HG03097 (cell line): ENCODE results near the gene SLC45A1.

Experiments
- ATAC-seq: cut with Tn5 transposase; IDR thresholded peaks from one replicate; pipeline ENCODE4 v1.9.1; 2021; ENCODE audit not compliant: unreplicated experiment, low FRiP score

The SLC45A1 gene

GRCh38 chr1:8307628-8308027 is 10.3 kb upstream of the SLC45A1 start:
- ATAC-seq = no peak

GRCh38 chr1:8311068-8311718 is 6.7 kb upstream of the SLC45A1 start:
- ATAC-seq = no peak

GRCh38 chr1:8312235-8313218 is 5.4 kb upstream of the SLC45A1 start:
- no peak for ATAC-seq

GRCh38 chr1:8313231-8313630 is 4.7 kb upstream of the SLC45A1 start:
- ATAC-seq = no peak

- no peak for ATAC-seq
These were observed 3.3 kb upstream of the SLC45A1 start for GRCh38 chr1:8314346-8315280.

- no peak for ATAC-seq
These were observed 2.1 kb upstream of the SLC45A1 start for GRCh38 chr1:8315573-8316475.

- no peak for ATAC-seq
These were observed 522 bp downstream of the SLC45A1 start for GRCh38 chr1:8318436-8318835.

GRCh38 chr1:8321612-8322011 is 3.7 kb downstream of the SLC45A1 start:
- ATAC-seq = no peak

- no peak for ATAC-seq
These were observed 5.8 kb downstream of the SLC45A1 start for GRCh38 chr1:8323706-8324105.

GRCh38 chr1:8324176-8324810 is 6.4 kb downstream of the SLC45A1 start:
- no peak for ATAC-seq

- ATAC-seq = no peak
These were observed 7.9 kb downstream of the SLC45A1 start for GRCh38 chr1:8325771-8326170.

GRCh38 chr1:8326265-8326664 is 8.4 kb downstream of the SLC45A1 start:
- no peak for ATAC-seq

GRCh38 chr1:8328271-8328670 is 10.4 kb downstream of the SLC45A1 start:
- ATAC-seq = no peak

GRCh38 chr1:8329439-8329838 is 11.5 kb downstream of the SLC45A1 start:
- ATAC-seq = no peak

- ATAC-seq = no peak
These were observed 11.9 kb downstream of the SLC45A1 start for GRCh38 chr1:8329858-8330257.

GRCh38 chr1:8330271-8331125 is 12.6 kb downstream of the SLC45A1 start:
- no peak for ATAC-seq

GRCh38 chr1:8332806-8333205 is 14.9 kb downstream of the SLC45A1 start:
- no peak for ATAC-seq

- no peak for ATAC-seq
These were observed 15.5 kb downstream of the SLC45A1 start for GRCh38 chr1:8333246-8333987.
